CD4-positive, alpha-beta T cell treated with Interleukin-4 for 4 hours (primary cell): ENCODE results near the gene TSTD2.

ENCODE experiments used
- DNase-seq: peaks from one replicate; pipeline ENCODE4 v3.0.0-alpha.2; 2020

Gene TSTD2

DNA sequence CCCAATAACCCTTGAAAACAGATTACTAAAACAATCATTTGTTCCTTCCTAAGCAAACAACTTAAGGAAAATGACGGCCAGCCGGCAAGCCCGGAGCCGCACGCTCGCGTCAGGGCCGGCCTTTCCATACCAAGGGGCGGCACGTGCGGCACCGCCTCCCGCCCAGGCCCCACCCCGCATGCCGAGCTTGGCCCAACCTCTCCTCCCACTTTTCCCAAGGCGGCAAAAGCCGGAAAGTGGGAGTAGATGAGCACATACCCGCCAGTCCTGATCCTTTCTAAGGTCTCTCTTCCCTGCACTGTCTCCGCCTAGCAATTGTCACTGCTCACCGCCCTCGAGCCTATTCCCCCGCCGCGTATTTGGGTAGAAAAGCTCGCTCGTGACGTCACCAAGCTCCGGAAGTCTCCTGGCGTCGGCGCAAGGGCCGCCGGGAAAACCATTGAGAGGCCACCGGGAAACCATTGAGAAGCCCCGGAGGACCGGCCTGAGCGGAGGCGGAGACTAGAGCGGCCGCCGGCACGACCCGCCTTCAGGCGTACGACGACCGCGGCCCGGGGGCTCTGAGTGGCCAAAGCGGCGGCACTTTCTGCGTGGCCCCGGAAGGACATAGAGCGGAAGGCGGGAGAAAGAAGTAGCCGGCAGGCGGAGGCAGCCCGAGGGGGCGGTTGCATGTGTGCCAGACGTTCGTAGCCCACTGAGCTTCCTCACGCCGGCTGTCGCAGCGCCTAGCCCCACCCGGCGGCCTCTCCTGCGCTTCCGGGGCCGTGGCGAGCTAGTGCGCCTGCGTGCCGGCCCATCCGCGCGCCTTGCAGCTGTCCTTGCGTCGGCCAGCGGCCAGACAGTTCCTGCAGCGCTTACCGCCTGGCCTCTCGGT lies at the start of gene TSTD2, which contains the start of gene NCBP1:
Gene TSTD2 (minus strand): TSS at position 384 of the 874 bp plus-strand sequence. CDS start 5,806 bp downstream, outside the sequence.
Gene NCBP1 (plus strand): TSS at position 837 of the 874 bp plus-strand sequence. CDS start 61 bp downstream, outside the sequence.
- DNase-seq, result peak; percentile 97

DNA sequence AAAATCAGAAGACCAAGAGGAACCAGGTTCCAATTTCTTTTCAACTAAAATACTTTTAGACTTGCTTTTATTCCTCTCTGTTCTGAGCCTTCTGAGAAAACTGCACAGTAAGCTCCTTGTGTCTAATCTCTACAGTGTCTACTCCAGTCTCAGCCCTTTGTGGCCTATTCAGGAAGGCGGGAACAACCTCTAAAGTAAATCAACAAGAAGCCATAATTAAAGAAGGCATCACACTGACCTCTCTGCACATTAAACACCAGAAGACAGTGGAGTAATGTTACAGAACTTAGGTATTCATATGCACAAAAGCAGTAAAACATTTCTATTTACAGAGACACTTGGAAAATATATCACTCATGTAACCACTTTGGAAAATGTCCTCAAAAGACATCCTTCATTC lies 49.1 kb upstream of the TSTD2 start:
- no peak for DNase-seq

DNA sequence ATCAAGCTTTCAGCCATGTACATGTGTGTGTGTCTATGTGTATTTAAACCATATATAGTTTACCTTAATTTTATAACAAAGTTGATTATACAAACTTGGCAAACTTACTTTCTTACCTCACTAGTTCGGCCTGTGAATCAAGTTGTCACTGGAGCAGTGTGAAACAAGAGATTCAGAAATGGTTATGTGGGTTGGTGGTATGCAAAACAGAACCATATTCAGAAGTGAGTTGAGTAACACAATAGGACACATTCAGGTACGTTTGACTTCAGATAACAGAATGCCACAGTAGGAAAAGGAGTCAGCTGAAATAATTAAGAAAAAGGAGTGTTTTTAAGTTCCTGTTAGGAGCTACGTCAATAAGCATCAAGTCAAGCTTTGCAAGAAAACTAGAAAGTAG lies 42.5 kb upstream of the TSTD2 start:
- no peak for DNase-seq

DNA sequence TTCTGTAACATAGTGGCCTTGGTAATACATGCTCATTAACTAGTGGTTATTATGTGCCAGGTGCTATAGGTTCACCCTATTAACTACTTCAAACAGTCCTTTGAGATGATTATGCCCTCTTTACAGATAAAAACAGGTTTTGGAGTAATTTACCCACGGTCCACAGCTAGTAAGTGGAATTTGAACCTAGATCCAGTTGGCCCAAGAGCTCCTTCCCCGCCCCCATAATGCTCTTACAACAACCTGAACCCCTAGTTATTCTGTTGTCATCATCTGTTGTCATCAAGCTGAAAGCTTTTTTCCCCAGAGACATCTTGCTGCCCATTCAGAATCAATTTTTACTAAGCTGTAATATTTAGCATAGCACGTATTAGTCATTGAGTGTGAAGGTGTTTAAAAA lies 40.8 kb upstream of the TSTD2 start:
- DNase-seq, result no peak

DNA sequence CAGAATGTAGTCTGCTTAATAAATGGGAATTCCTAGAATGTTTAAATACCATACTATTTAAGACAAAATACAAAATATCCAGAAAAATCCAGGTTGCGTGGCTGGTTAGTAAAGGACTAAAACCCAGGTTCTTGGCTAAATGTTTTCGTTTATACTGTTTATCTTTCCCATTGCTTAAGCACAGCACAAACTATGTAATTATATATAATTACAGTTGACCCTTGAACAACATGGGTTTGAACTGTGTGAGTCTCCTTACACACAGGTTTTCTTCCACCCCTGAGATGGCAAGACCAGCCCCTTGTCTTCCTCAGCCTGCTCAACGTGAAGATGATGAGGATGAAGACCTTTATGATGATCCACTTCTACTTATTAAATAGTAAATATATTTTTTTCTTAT lies 39.2 kb upstream of the TSTD2 start:
- DNase-seq, result no peak

DNA sequence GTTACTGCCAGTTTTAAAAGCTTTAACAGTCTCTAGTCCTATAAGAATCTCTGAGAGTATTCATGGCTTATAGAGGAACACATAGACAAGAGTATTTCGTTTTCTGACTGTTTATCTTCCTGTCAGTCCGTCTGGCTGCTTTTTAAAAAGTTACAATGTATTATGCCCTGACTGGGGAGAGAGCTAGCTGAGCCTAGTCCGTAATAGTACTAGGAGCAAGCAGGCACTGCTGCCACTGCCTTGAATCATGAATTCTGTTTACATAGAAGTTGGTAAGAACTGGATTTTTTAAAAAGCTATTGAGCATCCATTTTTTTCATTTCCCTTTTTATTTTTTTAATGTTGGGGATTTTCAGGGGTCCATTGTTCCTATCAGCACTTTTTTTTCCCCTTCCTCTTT lies 37.4 kb upstream of the TSTD2 start:
- DNase-seq, result no peak

DNA sequence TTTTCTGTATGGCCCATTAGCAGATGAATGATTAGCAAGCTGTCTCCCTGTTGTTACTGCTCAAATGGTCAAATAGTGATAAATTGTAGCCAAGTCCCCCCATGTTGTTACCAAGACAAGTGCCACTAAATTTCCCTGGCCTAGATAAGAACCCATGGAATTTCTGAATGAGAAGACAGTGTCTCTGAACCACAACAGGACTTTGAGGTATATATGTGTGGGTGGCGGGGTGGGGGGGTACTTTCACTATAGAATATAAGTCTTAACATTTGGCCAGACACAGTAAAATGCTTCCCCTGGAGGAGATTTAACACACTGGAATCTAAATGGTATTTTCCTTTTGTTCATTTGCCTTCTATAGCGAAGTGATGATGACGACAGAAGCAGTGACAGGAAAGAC lies 35.3 kb upstream of the TSTD2 start:
- DNase-seq, result no peak

DNA sequence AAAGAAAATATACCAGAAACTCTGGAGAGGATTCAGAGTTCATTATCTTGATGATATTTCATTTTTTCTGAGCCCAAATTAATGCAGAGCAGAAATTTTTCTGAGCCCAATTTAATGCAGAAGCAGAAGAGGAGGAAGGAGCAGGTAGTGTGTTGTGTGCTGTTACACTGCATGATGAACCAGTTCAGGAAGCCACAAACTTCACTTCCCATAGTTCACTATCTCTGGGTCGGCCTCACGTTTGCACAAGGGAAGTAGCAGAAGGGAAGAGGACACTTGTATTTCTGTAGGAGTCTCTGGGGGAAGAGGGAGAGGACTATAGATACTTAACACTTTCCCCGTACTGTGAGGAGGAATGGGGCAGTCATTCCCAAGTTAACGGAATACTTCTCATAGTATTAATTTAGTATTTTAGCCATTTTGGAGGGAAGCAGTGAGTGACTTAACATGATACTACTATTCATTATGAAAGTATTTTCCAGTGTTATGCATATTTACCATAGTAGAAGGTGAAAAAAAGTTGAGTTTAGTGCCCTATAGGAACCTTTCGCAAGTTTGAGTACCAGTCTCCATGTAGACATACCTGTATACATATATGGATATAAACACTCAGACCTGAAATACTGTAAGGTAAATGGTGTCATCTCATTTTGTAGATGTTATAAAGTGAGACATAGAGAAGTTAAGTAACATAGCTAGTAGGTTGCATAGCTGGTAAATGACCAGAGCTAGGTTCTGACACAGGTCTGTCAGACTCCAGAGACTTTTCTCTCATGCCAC lies 33.9 kb upstream of the TSTD2 start:
- no peak for DNase-seq

DNA sequence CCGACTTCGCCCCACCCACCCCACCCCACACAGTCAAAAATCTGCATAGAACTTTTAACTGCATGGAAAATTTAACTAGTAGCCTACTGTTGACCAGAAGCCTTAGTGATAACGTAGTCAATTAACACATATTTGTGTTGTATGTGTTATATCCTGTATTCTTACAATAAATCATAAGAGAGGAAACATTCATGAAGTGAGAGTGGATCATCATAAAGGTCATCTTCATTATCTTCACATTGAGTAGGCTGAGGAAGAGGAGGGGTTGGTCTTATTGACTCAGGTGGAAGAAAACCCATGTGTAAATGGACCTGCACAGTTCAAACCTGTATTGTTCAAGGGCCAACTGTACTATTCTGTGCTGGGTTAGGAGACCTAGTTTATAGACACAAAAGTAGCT lies 32.6 kb upstream of the TSTD2 start:
- no peak for DNase-seq

DNA sequence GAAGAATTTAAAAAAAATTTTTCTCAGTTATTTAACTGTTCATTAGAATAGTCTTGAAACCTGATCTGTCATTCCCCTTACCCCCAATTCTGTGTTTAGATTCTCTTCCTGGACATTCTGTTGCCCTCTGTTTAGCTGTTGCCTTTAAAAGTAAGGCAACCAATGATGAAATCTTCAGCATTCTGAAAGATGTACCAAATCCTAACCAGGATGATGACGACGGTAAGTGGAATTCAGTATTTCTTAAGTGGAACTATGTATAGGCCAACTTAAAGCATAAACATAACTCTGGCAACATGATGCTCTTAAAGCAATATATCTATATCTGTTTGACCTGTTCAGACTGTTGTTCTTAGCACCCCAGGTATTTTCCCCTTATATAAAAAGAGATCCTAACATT lies 27.7 kb upstream of the TSTD2 start:
- no peak for DNase-seq

DNA sequence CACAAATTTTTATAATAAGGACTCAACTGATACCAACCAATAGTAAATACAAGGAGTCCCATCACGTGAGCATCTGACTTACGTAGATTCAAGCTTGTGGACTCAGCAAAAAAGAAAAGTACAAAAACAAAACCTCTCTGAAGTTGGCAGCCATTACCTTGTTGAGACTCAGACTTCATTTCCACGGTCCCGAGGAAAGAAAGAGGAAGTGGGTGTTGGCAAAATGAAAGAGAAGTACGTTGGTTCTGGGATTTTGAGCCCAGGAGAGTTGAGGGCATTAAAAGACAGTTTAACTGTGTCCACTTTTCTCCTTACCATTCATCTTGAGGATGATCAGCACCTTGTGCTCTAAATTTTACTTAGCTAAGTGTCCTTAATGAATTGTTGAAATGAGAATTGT lies 27.2 kb upstream of the TSTD2 start:
- DNase-seq, result no peak

DNA sequence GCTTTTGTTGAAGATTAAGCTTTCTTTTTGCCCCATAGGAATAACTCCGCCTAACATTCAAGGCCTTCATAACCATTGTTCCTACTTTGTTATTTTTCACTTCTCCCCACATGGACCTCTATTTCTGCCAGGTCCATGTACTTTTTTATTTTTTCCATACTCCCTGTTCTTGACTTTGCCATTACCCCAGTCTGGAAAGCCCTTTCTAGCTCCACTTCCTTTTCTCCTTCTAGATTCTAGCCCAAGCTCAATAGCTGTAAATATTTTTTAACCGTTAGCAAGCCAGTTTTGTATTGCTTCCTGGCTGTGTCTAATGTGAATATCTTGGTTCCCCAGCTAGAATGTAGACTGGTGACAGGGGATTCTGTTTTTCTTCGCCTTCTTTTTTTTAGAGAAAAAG lies 26.6 kb upstream of the TSTD2 start:
- no peak for DNase-seq

DNA sequence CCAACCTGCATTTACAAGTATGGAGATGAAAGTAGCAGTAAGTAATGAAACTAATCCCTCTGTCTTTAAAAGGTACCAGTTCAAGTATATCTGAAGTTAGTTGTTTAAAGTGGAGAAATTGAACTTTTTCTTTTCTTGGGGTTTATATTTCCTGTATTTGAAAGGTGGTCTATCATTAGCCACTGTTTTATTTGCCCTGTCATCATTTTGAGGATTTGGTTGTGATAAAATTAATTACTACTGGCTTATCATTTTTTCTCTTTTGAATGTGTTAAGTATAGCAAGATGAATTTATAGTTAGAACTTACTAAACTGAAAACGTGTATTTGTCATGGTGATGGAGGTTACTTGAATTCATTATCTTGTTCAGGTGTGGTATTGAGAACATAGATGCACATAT lies 25.5 kb upstream of the TSTD2 start:
- no peak for DNase-seq

DNA sequence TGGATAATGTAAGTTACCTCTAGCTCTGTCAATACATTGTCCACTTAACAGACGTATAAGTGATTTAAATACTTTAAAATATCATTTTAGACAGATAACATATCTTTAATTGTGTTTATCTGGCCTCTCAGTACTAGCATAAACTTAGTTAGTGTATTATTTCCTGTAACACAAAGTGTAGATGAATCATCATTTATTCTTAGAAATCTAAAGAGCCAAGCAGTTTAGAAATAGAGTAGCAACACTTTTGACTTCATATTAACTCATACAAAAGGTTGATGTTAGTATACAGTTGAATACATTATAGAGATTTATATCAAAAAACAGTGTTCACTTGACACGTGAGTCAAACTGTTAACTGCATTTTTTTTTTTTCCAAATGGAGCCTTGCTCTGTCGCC lies 18.5 kb upstream of the TSTD2 start:
- no peak for DNase-seq

DNA sequence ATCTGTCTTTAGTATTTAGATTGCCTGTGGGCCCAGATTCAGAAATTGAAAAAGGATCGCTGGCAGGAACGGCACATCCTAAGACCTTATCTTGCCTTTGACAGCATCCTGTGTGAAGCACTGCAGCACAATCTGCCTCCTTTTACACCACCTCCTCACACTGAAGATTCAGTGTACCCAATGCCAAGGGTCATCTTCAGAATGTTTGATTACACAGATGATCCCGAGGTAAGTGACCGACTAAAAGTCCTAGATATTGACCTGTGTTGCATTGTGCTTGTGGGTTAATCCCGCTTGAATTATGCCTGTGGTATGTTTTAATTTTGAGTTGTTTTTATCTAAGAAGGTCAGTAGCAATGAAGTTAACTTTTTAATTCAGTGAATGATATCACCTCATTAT lies 14.8 kb upstream of the TSTD2 start:
- DNase-seq, result no peak

DNA sequence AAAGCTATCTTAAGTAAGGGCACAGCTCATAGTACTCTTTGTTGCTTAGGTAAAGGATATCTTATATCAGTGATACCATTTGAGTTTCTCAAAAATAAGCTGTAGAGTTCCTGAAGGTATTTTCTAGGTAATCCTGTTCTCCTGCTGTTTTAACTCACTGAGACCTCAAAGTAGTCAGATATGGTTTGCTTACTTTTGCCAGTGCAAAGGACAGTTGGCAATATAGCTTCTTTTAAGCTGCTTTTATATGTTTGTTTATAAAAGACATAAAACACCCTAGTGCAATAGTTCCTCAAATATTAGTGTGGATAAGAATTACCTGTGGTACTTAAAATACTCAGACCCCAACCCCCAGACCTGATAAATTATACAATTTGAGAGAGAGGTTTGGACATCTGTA lies 12.6 kb upstream of the TSTD2 start:
- DNase-seq, result no peak

DNA sequence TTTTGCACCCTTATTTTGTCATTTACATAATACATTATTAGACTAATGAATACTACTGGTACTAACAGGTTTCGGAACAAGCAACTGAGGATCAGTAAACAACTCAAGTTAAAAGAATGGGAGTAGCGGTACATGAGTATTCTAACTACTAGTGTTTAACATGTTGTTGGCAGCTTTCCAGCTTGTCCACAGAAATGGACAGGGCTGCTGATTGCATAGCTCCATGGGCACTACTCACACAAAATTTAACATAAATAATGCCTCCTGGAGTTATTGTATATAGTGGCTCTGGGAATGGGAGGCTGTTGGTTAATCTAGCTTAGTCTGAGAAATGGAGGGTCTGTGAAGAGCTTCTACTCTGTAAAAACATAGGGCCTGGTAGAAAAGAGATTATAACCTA lies 7.2 kb upstream of the TSTD2 start:
- no peak for DNase-seq

DNA sequence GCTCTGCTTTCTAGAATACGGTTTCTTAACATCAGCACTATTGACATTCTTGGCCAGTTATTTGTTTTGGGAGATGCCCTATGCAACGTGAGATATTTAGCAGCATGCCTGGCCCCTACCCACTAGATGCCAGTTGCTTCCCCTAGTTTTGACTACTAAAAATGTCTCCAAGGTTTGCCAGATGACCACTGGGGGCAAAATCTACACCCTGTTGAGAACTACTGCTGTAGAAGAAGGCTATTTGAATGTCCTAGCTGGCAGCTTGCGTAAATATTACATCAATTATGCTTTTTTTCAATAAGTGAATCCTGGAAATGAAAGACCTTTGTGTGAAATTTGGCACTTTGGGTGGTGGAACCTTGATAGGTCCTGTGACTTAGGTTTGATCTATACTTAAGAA lies 5.5 kb upstream of the TSTD2 start:
- DNase-seq, result no peak

DNA sequence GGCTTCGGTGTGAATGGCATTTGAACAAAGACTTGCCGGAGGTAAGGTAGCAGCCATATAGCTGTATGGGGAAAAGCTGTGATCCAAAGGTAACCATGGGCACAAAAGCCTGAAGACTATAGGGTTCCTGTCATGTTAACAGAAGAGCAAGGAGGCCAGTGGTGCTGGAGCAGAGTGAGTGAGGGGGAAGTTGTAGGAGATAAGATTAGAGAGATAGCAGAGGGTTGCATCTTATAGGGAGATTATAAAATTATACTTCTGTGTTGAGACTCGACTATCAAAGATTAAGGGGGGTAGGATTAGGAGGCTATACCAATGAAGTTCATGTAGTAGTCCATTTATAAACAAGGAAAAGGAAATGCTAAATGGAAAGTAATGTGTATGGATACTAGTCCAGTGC lies 3.7 kb upstream of the TSTD2 start:
- no peak for DNase-seq

DNA sequence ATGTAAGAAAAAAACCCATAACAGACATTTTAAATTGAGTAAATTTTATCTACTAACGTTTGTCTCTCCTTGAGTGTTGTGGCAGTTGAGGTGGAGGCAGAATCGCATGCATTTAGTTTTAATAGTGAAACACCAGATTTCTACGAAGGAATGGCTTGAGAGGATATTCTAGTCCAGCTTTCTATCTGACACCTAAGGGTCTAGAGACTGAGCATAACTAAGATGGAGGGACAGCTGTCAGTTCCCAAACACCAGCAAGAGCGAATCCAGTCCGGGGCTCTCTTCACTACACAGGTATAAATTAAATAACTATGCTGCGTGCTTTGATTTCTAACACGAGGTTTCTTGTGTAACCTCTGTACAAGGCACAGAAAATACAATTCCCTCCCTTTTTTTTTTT lies 1.9 kb upstream of the TSTD2 start:
- DNase-seq, result no peak

DNA sequence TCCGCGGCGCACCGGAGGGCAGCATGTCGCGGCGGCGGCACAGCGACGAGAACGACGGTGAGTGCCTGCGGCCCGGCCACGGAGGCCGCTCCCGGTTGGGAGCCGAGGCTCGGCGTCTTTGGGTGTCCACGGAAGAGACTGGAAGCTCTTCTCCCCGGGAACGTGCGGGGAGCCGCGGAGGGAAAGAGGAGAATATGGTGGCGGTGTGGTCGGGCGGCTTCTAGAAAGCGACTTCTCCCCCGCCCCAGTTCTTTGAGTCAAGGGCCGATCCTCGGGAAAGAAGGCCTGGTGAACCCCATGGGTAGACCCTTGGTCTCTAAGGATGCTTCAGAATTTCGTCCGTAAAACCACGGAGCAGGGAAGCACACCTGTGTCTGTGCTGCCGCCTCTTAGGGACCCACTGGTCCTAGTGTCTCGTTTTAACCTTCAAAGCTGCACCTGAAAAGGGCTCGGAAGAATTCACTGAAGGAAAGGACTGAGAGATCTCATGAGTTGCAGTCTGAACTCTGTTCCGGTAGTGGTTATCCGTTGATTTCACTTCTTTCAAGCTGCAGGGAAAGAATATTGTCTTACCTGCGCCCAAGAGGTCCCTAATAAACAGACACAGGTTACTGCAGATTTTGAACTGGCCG lies 807 bp upstream of the TSTD2 start:
- DNase-seq, result peak; percentile 7

DNA sequence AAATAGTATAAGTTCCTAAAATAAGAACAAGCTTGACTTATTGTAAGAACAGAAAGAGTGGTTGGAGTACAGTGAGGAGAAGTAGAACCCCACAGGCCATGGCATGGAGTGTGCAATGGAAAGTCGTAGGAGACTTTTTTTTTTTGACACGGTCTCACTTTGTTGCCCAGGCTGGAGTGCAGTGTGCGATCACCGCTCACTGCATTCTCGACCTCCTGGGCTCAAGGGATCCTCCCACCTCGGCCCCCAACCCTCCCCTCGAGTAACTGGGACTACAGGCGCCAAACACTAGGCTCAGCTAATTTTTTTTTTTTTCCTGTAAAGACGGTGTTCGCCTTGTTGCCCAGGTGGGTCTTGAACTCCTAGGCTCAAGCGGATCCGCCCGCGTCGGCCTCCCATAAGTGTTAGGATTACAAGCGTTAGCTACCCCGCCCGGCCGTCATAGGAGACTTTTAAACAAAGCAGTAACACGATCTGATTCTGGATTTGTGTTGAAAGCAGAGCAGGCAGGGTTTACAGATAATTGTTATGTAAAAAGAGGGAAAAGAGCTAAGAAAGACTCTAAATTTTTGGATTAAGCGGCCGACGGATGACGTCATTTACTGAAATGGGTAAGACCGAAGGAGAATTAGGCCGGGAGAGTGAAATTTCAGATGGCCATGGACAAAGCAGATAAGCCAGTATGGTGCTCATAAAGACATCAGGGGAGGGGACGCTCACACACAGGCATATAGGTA lies 752 bp downstream of the TSTD2 start:
- no peak for DNase-seq

DNA sequence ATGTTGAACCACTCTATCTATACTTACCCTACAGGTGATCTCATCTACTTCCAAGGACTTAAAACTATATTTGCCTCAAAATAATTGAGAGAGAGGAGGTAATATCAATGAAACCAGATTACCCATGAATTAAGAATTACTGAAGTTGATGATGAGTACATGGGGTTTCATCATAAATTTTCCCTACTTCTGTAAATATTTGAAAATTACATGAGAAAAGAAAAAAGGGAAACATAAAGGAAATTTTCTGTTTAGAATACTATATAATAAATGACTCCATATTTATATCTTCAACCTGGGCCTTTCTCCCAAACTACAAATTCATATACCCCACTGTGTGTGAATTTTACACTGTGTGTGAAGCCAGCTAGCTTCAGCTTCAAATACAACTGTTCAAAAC lies 2.6 kb downstream of the TSTD2 start:
- no peak for DNase-seq
